HG03066 (cell line): Measurements from ENCODE around the gene TBC1D3B.
"Not testable (repeated sequence)": the region's sequence is repeated elsewhere in the genome, so short reads cannot be mapped to it uniquely, and the experiment has no call there.

Experiments
- ATAC-seq: cut with Tn5 transposase; IDR thresholded peaks from one replicate; pipeline ENCODE4 v1.9.1; 2021; ENCODE audit warnings: low read depth; ENCODE audit not compliant: unreplicated experiment

TBC1D3B gene

DNA sequence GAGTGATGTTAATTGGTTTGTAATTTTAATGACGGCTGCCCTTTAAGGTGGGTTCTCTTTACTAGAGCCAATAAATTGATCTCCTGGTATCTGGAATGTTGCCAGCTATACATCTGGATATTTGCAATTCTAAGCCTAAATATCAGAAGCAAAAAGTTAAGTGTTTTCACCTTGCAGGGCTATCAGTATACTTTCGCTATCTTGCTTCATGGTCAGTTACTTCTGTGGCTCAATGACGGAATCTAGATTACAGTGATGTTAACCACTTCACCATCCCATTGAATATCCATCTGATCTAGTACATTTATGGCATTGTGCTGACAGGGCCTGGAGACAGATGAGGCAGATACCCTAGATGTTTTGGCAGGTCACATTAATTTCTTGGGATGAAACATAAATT is 44.5 kb downstream of the TBC1D3B start:
- no peak for ATAC-seq

DNA sequence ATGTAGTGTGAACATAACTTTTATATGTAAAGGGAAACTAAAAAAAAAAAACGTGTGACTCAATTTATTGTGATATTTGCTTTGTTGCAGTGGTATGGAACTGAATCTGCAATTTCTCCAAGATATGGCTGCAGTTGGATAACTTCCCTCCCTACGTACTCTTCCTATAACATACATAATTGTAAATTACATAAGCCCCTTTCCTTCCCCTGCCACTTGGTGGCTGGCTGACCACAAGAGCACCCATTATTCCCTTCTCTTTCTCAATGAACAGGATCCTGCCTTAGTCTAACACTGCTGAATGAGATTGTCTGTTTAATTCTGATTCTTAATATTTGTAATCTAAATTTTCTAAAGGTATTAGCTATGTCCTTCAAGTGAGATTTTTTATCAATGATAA is 45.0 kb downstream of the TBC1D3B start:
- ATAC-seq, result no peak

DNA sequence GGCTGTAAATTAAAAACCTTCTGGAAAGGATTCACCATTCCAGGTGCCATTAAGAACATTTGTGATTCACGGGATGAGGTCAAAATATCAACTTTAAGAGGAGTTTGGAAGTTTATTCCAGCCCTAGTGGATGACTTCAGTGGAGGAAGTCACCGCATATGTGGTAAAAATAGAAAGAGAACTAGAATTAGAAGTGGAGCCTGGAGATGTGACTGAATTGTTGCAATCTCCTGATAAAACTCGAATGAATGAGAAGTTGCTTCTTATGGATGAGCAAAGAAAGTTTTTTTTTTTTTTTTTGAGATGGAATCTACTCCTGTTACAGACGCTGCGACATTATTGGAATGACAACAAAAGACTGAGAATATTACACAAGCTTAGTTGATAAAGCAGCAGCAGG is 46.1 kb downstream of the TBC1D3B start:
- no peak for ATAC-seq

DNA sequence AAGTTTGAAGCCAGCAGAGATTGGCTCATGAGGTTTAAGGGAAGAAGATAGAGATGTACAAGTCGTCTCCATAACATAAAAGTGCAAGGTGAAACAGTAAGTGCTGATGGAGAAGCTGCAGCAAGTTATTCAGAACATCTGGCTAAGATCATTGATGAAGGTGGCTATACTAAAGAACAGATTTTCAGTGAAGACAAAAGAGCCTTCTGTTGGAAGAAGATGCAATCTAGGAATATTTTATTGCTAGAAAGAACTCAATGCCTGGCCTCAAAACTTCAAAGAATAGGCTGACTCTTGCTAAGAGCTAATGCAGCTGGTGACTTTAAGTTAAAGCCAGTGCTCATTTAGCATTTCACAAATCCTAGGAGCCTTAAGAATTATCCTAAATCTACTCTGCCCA is 46.8 kb downstream of the TBC1D3B start:
- ATAC-seq, result no peak

DNA sequence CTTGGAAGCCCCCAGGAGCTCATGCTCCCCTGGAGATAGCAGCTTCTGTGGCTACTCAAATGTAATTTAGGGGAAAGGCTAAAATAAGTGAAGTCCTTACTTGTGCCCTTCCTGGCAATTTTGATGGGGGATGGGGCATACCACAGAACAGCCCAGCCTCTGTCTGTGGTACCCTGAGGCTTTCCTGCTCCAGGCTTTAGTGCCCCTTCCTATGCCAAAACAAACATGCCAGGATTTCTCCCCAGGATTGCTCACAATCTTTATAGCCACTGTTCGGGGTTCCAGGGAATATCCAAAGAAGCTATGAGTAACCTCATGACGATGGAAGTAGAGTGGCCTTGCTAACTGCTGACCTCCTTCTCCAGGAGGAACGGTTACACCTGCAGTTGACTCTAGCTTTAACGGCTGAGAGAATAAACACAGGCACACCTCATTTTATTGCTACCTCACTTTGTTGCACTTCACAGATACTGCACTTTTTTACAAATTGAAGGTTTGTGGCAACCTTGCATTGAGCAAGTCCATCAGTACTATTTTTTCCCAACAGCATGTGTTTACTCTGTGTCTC is 47.9 kb downstream of the TBC1D3B start:
- no peak for ATAC-seq

DNA sequence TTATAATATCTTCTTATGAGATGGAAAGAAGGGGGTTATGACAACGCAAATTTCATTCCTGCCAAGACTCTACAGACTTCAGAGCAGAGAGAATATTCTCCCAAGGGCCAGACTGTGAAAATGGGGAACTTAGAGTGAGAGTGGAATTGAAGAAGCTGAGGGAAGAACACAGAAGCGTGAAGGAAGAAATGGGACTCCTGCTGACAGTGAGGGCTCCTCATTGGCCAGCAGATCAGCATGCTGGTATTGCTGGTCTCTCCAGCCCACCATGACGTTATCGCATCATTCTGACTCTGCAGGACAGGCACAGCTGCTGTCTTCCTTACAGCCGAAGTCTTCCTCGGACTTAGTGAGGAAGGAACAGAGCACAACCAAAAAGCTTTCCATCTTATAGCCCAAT is 48.5 kb downstream of the TBC1D3B start:
- no peak for ATAC-seq

DNA sequence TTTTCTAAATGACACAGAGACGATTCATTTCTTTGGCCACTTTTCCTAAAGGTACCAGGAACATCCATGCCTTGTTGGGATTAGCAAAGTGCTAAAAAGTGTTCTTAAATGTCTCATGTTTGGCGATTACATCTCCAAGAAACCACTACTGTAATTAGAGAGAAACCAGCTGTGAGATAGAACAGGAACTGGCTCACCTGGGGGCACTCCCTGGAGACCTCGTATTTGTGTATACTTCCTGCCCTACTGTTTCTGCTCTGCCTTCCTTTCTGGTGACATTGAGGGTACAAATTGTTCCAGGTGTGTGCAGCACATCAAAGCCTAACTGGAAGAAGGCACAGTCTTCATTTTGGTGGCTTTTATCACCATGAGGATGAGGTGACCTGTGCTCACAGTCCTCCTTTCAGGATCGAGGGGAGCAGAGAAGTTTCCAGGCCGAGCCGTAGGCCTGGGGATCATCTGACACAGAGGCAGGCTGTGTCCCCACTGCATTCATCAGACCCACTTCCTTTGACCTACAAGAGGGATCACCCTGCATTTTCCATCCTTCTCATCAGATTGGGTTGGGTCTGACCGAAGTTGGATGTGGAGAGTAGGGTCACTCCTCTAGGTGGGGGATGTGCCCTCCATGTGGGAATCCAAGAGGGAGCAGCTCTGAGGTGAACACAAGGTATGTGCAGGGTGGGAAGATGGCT is 49.1 kb downstream of the TBC1D3B start:
- no peak for ATAC-seq

DNA sequence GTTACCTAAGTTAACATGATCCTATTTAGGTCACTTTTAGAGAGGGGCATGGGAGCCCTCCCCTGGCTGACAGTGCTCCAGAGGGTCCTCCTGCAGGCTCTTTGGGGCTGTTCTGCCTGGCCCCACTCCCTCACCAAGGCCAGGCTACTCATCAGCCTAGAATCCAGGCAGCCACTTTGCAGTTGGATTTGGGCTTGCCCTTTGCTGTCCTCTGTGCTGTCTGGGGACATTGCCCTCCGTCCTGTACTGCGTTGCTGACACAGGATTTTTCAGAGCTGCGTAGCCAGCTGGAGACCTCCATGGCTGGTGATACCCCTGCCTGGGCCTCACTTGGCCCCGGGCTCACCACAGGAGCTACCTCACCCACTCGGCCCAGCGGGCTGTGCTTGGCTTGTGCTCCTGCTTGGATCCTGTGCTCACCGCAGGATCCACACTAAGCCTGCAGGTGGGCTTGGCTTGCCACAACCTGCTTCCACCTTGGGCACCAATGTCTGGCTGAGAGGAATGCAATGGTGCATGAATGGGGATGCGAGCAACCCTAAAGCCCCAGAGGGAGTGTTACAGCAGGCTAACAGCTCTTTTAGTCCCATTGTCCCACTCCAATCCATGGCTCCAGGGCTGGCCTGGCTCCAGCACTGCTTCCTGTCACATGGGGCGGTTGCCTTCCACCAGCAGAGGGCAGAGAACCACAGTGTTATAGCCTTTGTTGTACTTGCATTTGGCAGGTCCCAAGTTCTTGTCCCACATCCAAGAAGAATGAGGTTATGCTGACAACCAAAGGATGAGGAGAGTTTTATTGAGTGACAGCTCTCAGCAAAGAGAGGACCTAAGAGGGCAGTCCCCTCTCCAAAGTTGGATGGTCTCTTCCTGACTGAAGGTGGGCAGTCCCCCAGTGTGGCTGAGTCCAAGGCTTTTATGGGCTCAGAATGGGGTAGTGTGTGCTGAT is 51.3 kb downstream of the TBC1D3B start:
- ATAC-seq, result no peak

DNA sequence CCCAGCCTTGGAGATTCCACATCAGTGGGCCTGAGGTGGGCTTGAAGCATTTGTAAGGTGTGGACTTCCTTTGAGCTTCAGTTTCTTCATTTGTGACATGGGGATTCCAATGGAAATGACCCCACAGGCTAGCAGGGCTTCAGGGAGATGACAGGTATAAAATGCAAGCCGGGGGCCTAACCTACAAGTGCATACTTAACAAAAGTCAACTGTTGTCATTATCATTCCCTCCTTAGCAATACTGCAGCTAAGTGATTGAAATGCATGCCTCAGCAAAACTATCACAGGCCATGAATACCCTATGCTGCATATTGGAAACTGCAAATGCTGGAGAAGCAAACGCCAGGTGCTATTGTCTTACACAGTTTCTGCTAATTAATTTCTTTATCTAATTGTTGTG is 53.0 kb downstream of the TBC1D3B start:
- ATAC-seq, result no peak

DNA sequence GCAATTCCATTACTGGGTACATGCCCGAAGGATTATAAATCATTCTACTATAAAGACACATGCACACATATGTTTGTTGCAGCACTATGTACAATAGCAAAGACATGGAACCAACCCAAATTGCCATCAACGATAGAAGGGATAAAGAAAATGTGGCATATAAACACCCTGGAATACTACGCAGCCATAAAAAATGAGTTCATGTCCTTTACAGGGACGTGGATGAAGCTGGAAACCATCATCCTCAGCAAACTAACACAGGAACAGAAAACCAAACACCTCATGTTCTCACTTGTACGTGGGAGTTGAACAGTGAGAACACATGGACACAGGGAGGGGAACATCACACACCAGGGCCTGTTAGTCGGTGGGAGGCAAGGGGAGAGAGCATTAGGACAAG is 55.3 kb downstream of the TBC1D3B start:
- not testable (repeated sequence) for ATAC-seq

DNA sequence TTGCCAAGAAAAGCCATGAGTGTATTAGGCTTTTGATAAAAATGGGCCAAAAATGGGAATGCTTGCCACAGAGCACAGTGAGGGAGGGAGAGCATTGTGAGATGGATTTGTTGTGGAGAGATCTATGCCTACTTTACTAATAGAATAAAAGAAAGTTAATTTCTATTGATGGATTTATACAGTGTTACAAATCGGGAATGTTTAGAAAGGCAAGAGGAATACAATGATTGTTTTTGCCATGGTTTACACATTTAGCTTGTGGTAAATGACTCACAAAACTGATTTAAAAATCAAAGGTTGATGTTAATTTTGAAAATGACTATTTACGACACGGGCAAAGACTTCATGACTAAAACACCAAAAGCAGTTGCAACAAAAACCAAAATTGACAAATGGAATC is 56.2 kb downstream of the TBC1D3B start:
- no peak for ATAC-seq

DNA sequence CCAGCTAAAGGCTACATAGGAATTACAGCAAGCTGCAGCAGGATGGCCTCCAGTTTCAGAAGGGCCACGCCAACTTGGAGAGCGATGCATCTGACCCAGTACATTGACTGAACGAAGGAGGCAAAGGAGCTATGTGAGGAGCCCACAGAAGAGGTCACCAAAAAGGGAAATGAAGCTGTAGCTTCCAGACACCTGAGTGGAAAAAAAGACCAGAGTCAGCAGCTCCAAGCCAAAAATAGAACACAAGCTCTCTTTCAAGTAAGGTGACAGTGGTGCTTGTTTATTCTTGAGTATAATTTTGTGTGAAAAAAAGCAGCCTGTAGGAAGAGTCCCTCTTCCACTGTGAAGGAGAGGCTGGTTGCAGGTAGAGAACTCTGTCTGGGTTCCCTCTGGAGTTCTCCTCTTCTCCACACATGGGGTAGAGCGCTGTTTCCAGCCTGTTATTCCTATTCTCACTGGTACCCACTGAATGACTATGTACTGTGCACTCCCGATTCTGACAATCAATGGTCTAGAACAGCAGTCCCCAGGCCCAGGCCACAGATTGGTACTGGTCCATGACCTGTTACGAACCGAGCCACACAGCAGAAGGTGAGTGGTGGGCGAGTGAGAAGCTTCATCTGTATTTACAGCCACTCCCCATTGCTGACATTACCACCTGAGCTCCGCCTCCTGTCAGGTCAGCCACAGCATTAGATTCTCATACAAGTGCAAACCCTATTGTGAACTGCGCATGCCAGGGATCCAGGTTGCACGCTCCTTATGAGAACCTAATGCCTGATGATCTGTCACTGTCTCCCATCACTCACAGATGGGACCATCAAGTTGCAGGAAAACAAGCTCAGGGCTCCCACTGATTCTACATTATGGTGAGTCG is 57.7 kb downstream of the TBC1D3B start:
- ATAC-seq, result no peak

DNA sequence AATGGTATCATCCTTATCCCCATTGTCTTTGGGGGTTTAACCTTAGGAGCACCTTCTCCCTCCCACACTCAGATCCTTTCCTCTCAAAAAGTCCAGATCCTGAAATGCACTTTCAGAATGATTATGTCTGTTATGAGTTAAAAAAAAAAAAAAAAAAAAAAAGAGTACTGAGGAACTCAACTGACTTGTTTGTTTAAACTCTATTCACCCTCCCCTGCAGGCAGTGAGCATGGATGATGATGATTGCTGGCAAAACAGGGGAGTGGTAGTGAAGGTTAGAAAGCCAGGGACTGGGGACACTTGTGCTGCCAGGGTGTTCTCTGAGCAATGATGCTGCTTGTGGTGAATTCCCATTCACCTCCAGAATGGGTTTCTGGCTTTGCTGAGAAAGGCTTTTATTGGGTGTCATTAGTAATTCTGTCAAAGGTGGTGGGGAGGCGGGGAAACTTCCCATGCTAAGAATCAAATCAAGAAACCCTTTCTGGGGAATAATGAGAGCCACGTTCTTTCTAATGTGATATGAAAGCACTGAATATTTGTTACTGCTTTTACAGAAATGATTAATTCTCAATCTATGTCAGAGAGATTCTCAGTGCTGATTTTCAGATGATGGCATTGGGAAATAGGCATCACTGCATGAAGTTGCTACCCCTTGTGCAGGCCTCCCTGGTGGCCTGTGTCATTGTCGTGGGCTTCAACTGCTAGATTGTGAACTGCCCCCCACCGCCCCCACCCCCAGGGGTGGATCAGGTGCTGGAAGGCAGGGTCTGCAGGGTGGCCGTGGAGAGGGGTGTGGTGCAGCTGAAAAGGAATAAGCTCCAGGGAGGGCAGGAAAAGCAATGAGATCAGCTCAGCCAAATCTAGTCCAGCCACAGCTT is 58.7 kb downstream of the TBC1D3B start:
- no peak for ATAC-seq
